CD8-positive, alpha-beta memory T cell (primary cell): ENCODE data around the gene THAP7. TPM values are rescaled to one million over a fixed set of nuclear protein-coding genes. Genes with fewer than 3 reads are reported as not detected.

Source experiments
- CTCF ChIA-PET: fragments of 350-600 bp; sonication (Branson Sonifier 250); formaldehyde crosslinking; loops from one replicate; lab custom pipeline; 2021; ENCODE audit warnings: antibody characterized with exemption; lab: Charles Lee
- POLR2A ChIA-PET: fragments of 350-600 bp; sonication (Branson Sonifier 250); formaldehyde crosslinking; loops from one replicate; lab custom pipeline; 2021; ENCODE audit warnings: antibody characterized with exemption; lab: Charles Lee
- DNase-seq, 5 donors: peaks; one replicate each; pipeline versions ENCODE4 v3.0.0 to v3.0.0-alpha.2; 2020 to 2022; ENCODE audit warnings: mixed read lengths in 1 of 5
- H3K27ac ChIP-seq: one replicate; pipeline ENCODE4 v1.7.0; 2013; ENCODE audit warnings: low read depth, mild to moderate bottlenecking, low read length, moderate library complexity
- H3K27me3 ChIP-seq: 2 replicates; pipeline ENCODE4 v1.7.0; 2013; ENCODE audit warnings: low read length, mild to moderate bottlenecking; ENCODE audit not compliant: insufficient read depth, poor library complexity, severe bottlenecking
- H3K36me3 ChIP-seq: 2 replicates; pipeline ENCODE4 v1.7.0; 2013; ENCODE audit warnings: mild to moderate bottlenecking, low read length, moderate library complexity; ENCODE audit not compliant: insufficient read depth
- H3K4me1 ChIP-seq: 2 replicates; pipeline ENCODE4 v1.7.0; 2013; ENCODE audit warnings: mild to moderate bottlenecking, low read length, moderate library complexity; ENCODE audit not compliant: insufficient read depth
- H3K4me3 ChIP-seq: 2 replicates; pipeline ENCODE4 v1.7.0; 2013; ENCODE audit warnings: mild to moderate bottlenecking, low read length
- H3K9me3 ChIP-seq: 2 replicates; pipeline ENCODE4 v1.7.0; 2013; ENCODE audit warnings: mild to moderate bottlenecking, low read length
- H3K27ac Mint-ChIP-seq, 8 donors: one replicate each; pipeline ENCODE4 v1.8.0; 2020 to 2021; ENCODE audit warnings: mixed read lengths in 8 of 8, mild to moderate bottlenecking in 6 of 8, inconsistent platforms in 3 of 8, moderate library complexity in 3 of 8
- H3K27me3 Mint-ChIP-seq, 2 donors: one replicate each; pipeline ENCODE4 v1.8.0; 2020 to 2021; ENCODE audit warnings: mixed read lengths in 2 of 2, mild to moderate bottlenecking in 1 of 2, moderate library complexity in 1 of 2
- H3K36me3 Mint-ChIP-seq, 3 donors: one replicate each; pipeline ENCODE4 v1.8.0; 2020 to 2021; ENCODE audit warnings: mixed read lengths in 3 of 3, inconsistent platforms in 1 of 3, mild to moderate bottlenecking in 1 of 3
- H3K4me1 Mint-ChIP-seq, 3 donors: one replicate each; pipeline ENCODE4 v1.8.0; 2020 to 2021; ENCODE audit warnings: mixed read lengths in 3 of 3, inconsistent platforms in 1 of 3, mild to moderate bottlenecking in 1 of 3
- H3K4me3 Mint-ChIP-seq, 7 donors: one replicate each; pipeline ENCODE4 v1.8.0; 2020 to 2021; ENCODE audit warnings: mixed read lengths in 7 of 7, mild to moderate bottlenecking in 6 of 7, moderate library complexity in 4 of 7, inconsistent platforms in 2 of 7
- H3K9me3 Mint-ChIP-seq, 5 donors: one replicate each; pipeline ENCODE4 v1.8.0; 2020 to 2022; ENCODE audit warnings: mixed read lengths in 5 of 5, mild to moderate bottlenecking in 3 of 5, moderate library complexity in 2 of 5, inconsistent platforms in 1 of 5
- polyA plus RNA-seq: library from polyadenylated mRNA; unstranded; fragments of 300-500 nt; fragmentation: Illumina TruSeq; gene quantifications from one replicate; pipeline ENCODE4 v1.2.3, GENCODE V29; 2021
- total RNA-seq, 2 experiments: library from RNA; stranded (reverse); gene quantifications; one replicate each; pipeline ENCODE4 v1.2.3, GENCODE V29; 2021

THAP7 gene
- total and polyA plus RNA-seq, 3 experiments from 2014 or later, result 42.8 to 43.9 (median 43.9) TPM

DNA sequence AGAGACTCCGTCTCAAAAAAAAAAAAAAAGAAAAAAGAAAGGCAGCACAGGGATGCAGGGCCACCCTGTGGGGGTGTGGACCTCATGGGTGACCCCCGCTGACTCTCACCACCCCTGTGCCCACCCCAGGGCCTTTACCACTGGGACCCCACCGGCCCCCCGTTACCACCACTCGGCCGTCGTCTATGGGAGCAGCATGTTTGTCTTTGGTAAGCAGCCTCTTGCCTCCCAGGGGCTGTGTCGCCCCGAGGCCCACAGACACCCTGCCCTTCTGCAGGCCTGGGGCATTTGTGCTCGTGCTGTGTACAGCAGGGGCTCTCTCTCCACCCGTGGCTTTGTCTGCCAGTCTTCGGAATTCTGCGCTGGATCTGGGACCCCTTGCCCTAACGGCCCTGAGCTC, 14.5 kb downstream of the THAP7 start:
- H3K4me1 ChIP-seq, result peaks cover 15% of the 10 kb centered on the region
- H3K4me3 Mint-ChIP-seq, result no peak overlapping the region
- peak overlapping the region in 1 of 8 donors; percentile 84 for H3K27ac Mint-ChIP-seq
- no peaks in the 10 kb centered on the region for H3K9me3 Mint-ChIP-seq
- no peak for DNase-seq
- POLR2A ChIA-PET, result no interaction called here
- no peak overlapping the region for H3K4me3 ChIP-seq
- H3K36me3 ChIP-seq, result peaks cover 10% of the 10 kb centered on the region
- H3K27me3 Mint-ChIP-seq, result peaks cover 0 to 1% of the 10 kb centered on the region in 2 donors
- peaks cover 0 to 67% (median 5%) of the 10 kb centered on the region in 3 donors for H3K36me3 Mint-ChIP-seq
- H3K27ac ChIP-seq, result no peak overlapping the region
- H3K9me3 ChIP-seq, result no peaks in the 10 kb centered on the region
- H3K27me3 ChIP-seq, result no peaks in the 10 kb centered on the region
- H3K4me1 Mint-ChIP-seq, result peaks cover 20 to 29% (median 24%) of the 10 kb centered on the region in 3 donors
- CTCF ChIA-PET, result no interaction called here

DNA sequence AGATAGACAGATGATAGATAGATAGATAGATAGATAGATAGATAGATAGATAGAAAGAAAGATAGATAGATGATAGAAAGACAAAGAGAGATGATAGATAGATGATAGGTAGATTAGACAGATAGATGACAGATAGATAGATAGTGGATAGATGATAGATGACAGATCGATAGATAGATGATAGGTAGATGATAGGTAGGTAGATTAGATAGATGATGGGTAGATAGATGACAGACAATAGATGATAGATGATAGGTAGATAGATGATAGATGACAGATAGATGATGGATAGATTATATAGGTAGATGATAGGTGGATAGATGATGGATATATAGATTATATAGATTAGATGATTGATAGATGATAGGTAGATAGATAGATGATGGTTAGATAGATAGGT, 15.6 kb downstream of the THAP7 start:
- no peaks in the 10 kb centered on the region for H3K9me3 ChIP-seq
- Mint-ChIP-seq H3K27me3 (peaks cover 0 to 1% of the 10 kb centered on the region in 2 donors), H3K27ac (peak overlapping the region in 2 of 8 donors; percentile 0 to 11), H3K4me3 (peak overlapping the region in 1 of 7 donors; percentile 4), H3K36me3 (peaks cover 0 to 63% (median 5%) of the 10 kb centered on the region in 3 donors), H3K4me1 (peaks cover 24 to 34% (median 26%) of the 10 kb centered on the region in 3 donors), H3K9me3 (no peaks in the 10 kb centered on the region)
- peaks cover 18% of the 10 kb centered on the region for H3K4me1 ChIP-seq
- H3K4me3 ChIP-seq, result no peak overlapping the region
- POLR2A ChIA-PET, result no interaction called here
- H3K36me3 ChIP-seq, result peaks cover 10% of the 10 kb centered on the region
- CTCF ChIA-PET, result no interaction called here
- H3K27me3 ChIP-seq, result no peaks in the 10 kb centered on the region
- H3K27ac ChIP-seq, result no peak overlapping the region
- DNase-seq, result no peak

DNA sequence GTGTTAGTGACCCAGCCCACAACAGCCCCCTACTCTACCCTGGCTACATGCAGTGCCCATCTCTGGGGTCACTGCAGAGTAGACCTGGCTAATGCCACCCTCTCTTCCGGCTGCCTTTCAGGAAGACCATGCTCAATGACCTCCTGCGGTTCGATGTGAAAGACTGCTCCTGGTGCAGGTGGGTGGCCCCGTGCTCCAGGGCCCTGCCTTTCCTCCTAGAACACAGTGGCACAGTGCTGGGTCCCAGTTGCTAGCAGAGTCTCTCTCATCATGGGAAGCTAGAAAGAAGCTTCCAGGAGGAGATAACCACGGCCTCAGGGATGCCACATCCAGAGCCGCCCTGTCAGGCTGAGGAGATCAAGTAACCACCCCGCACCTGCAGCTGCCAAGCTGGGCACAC, 16.2 kb downstream of the THAP7 start:
- no peaks in the 10 kb centered on the region for H3K9me3 ChIP-seq
- ChIA-PET POLR2A (no interaction called here), CTCF (no interaction called here)

GRCh38 chr22:20983081-20983771, 18.7 kb downstream of the THAP7 start:
- POLR2A ChIA-PET, result no interaction called here
- Histone ChIP-seq H3K4me1 (peaks cover 25% of the 10 kb centered on the region), H3K9me3 (peaks cover 9% of the 10 kb centered on the region), H3K4me3 (peak overlapping the region; percentile 67), H3K27me3 (no peaks in the 10 kb centered on the region), H3K27ac (peak overlapping the region; percentile 93), H3K36me3 (peaks cover 10% of the 10 kb centered on the region)
- CTCF ChIA-PET, result interaction anchor here (2.0 kb wide), 1 partner anchor 119 kb away, joined by 5 read pairs; no protein-coding TSS in a partner anchor
- Mint-ChIP-seq H3K4me1 (peaks cover 35 to 51% (median 36%) of the 10 kb centered on the region in 3 donors), H3K27me3 (no peaks in the 10 kb centered on the region), H3K9me3 (no peaks in the 10 kb centered on the region), H3K36me3 (peaks cover 0 to 44% (median 5%) of the 10 kb centered on the region in 3 donors), H3K27ac (peak overlapping the region; percentile 81 to 95 (median 93)), H3K4me3 (peak overlapping the region; percentile 86 to 96 (median 94))
- no peak for DNase-seq

More for the DNA sequence above, 16.2 kb downstream of the THAP7 start:
- Mint-ChIP-seq H3K4me1 (peaks cover 27 to 41% (median 30%) of the 10 kb centered on the region in 3 donors), H3K9me3 (no peaks in the 10 kb centered on the region), H3K27me3 (peaks cover 0 to 1% of the 10 kb centered on the region in 2 donors), H3K4me3 (no peak overlapping the region), H3K27ac (no peak overlapping the region), H3K36me3 (peaks cover 0 to 57% (median 5%) of the 10 kb centered on the region in 3 donors)
- no peak overlapping the region for H3K4me3 ChIP-seq
- peaks cover 24% of the 10 kb centered on the region for H3K4me1 ChIP-seq
- H3K27me3 ChIP-seq, result no peaks in the 10 kb centered on the region
- no peak overlapping the region for H3K27ac ChIP-seq
- DNase-seq, result no peak
- H3K36me3 ChIP-seq, result peaks cover 10% of the 10 kb centered on the region

DNA sequence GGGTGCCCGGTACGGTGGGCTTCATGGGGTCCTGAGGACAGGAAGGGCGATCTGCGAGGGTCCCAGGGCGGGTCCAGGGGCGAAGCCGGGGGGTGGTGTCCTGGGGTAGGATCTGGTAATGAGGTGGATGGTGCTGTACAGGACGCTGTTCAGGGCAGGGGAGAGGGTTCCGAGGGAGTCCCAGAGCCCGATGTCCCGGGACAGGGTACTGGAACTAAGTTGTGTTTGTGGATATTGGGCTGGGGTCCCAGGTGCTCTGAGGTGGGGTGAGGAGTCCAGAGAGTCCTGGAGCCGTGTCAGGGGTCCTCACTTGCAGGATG, 19.4 kb downstream of the THAP7 start:
- peak overlapping the region; percentile 93 for H3K27ac ChIP-seq
- POLR2A ChIA-PET, result interaction anchor here (0.6 to 1.8 kb wide), 4 partner anchors 16 to 23 kb away, joined by 3 to 9 read pairs (median 6); partner anchors contain the start of gene THAP7
- H3K27me3 Mint-ChIP-seq, result no peaks in the 10 kb centered on the region
- CTCF ChIA-PET, result interaction anchor here (0.6 to 2.0 kb wide), 7 partner anchors 8 to 120 kb away, joined by 3 to 5 read pairs (median 4); no protein-coding TSS in a partner anchor
- peaks cover 9% of the 10 kb centered on the region for H3K9me3 ChIP-seq
- no peak for DNase-seq
- peaks cover 35 to 51% (median 36%) of the 10 kb centered on the region in 3 donors for H3K4me1 Mint-ChIP-seq
- H3K36me3 ChIP-seq, result peaks cover 10% of the 10 kb centered on the region
- no peaks in the 10 kb centered on the region for H3K9me3 Mint-ChIP-seq
- H3K4me3 ChIP-seq, result peak overlapping the region; percentile 67
- peak overlapping the region; percentile 81 to 95 (median 93) for H3K27ac Mint-ChIP-seq
- peaks cover 0 to 37% (median 3%) of the 10 kb centered on the region in 3 donors for H3K36me3 Mint-ChIP-seq
- no peaks in the 10 kb centered on the region for H3K27me3 ChIP-seq
- peaks cover 25% of the 10 kb centered on the region for H3K4me1 ChIP-seq
- peak overlapping the region; percentile 86 to 96 (median 94) for H3K4me3 Mint-ChIP-seq

GRCh38 chr22:20981787-20982562, 19.9 kb downstream of the THAP7 start, which contains the start of gene LZTR1:
Gene LZTR1, plus strand, starts transcription at chr22:20982297. Its CDS starts 75 bp downstream, at chr22:20982372.
- peaks cover 25% of the 10 kb centered on the region for H3K4me1 ChIP-seq
- peaks cover 10% of the 10 kb centered on the region for H3K36me3 ChIP-seq
- H3K9me3 ChIP-seq, result peaks cover 9% of the 10 kb centered on the region
- H3K4me3 ChIP-seq, result peak within 1 kb of the TSS; percentile 67
- no peaks in the 10 kb centered on the region for H3K27me3 ChIP-seq
- peak; percentile 51 to 72 (median 65) for DNase-seq
- no peaks in the 10 kb centered on the region for H3K9me3 Mint-ChIP-seq
- peaks cover 35 to 51% (median 36%) of the 10 kb centered on the region in 3 donors for H3K4me1 Mint-ChIP-seq
- H3K27ac Mint-ChIP-seq, result peak within 1 kb of the TSS; percentile 86 to 98 (median 93)
- H3K36me3 Mint-ChIP-seq, result peaks cover 0 to 35% (median 3%) of the 10 kb centered on the region in 3 donors
- POLR2A ChIA-PET, result interaction anchor here (0.6 to 1.8 kb wide), 4 partner anchors 17 to 22 kb away, joined by 3 to 9 read pairs (median 6); partner anchors contain the start of gene THAP7
- no peaks in the 10 kb centered on the region for H3K27me3 Mint-ChIP-seq
- peak within 1 kb of the TSS; percentile 93 for H3K27ac ChIP-seq
- peak within 1 kb of the TSS; percentile 86 to 96 (median 94) for H3K4me3 Mint-ChIP-seq
- CTCF ChIA-PET, result interaction anchor here (0.6 to 2.0 kb wide), 7 partner anchors 9 to 121 kb away, joined by 3 to 5 read pairs (median 4); no protein-coding TSS in a partner anchor

DNA sequence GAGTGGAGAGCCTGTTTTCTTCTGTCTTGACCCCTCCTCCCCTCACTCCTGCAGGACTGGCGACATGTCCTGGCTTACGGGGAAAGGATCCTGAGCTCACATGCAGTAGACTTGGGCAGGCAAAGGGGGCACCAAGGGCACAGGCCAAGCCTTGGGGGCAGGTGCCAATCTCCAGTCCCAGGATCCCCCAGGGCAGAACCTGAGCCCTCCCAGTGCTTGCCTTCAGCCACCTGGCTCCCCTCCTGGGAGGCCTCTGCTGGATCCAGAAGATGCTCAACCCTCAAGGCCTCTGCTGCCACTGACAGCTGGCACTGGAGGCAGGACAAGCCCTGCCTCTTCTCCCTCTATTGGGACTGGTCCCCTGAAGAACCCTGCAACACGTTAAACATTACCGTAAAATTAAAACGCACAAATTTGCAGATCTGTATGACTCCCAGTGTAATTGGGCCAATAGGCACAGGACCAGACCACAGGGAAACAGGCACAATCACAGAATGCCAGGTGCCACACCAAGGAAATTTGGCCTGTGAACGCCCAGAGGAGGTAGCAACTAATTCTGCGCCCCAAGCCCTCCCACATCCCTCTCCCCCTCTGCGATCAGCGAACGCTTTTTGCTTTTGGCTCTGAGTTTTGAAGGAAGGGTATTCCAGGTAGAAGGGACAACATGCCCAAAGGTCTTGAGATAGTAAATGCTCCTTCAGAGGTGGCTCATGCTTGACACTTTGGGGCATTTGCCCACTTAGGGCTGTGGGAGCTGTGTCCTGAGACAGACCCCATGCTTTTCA, 20.8 kb downstream of the THAP7 start:
- H3K36me3 Mint-ChIP-seq, result peaks cover 0 to 27% (median 0%) of the 10 kb centered on the region in 3 donors
- H3K4me1 Mint-ChIP-seq, result peaks cover 32 to 51% (median 36%) of the 10 kb centered on the region in 3 donors
- H3K27ac Mint-ChIP-seq, result peak overlapping the region; percentile 85 to 98 (median 92)

More for the DNA sequence above, 20.8 kb downstream of the THAP7 start:
- DNase-seq, result no peak
- peak overlapping the region; percentile 67 for H3K4me3 ChIP-seq
- ChIA-PET CTCF (interaction anchor here (0.9 to 2.0 kb wide), 5 partner anchors 9 to 261 kb away, joined by 3 to 5 read pairs (median 3); no protein-coding TSS in a partner anchor), POLR2A (interaction anchor here (1.5 to 1.8 kb wide), 2 partner anchors 18 to 21 kb away, joined by 7 to 9 read pairs; partner anchors contain the start of gene THAP7)
- H3K27me3 ChIP-seq, result peaks cover 2% of the 10 kb centered on the region
- H3K9me3 ChIP-seq, result peaks cover 9% of the 10 kb centered on the region
- peaks cover 25% of the 10 kb centered on the region for H3K4me1 ChIP-seq
- Mint-ChIP-seq H3K27me3 (no peaks in the 10 kb centered on the region), H3K4me3 (peak overlapping the region; percentile 86 to 96 (median 94)), H3K9me3 (no peaks in the 10 kb centered on the region)
- peak overlapping the region; percentile 93 for H3K27ac ChIP-seq
- peaks cover 10% of the 10 kb centered on the region for H3K36me3 ChIP-seq
